UCSD-AML1 (cell line): ENCODE results near the gene SPECC1.
"Not testable (repeated sequence)": the region's sequence is repeated elsewhere in the genome, so short reads cannot be mapped to it uniquely, and the experiment has no call there.

ENCODE experiments used
- DNase-seq: peaks from one replicate; lab custom pipeline; 2025; ENCODE audit not compliant: unreplicated experiment; lab: John Stamatoyannopoulos, UW

SPECC1 gene

DNA sequence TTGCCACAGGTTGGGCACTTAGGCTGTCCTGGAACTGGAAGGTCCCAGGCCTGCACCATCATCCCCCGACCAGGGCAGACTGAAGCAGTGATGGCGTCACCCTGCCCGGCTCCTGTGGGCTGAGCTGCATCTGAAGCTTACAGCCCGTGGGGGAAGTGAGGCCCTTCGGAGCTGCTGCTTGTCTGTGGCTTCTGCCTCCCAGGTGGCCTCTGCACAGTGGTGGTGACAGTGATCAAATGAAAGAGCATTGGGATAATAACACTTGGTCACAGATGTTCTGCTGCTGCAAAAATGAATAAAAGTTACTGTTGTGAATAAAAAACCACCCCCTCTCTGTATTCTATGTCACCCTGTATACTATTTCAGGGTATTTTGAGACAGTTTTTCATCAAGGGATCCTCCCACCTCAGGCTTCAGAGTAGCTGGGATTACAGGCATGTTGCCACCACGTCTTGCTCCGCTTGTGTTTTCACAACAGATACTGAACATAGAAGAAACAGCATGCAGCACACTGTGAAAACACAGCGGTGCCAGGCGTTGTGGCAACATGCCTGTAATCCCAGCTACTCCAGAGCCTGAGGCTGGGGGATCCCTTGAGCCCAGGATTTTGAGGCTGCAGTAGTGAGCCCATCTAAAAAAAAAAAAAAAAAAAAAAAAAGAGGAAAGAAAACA, 293.2 kb downstream of the SPECC1 start:
- DNase-seq: no peak

DNA sequence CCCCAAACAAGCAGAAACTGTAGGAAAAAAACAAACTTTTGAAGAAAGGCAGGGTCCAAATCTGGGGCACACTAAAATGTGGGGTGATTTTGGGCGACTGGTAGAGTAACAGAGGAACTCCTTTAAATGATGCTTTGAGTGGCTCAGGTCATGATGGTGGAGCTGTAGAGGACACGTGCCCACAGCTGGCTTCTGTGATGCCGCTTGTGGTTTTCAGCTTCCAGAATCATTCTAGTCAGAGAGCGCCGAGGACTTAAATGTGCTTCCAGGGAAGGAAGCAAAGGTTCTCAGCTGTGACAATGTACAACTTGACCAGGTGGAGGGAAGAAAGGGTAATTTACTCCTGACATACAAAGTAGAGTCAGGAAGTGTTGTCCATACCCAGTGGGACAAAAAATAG, 295.8 kb downstream of the SPECC1 start:
- no peak for DNase-seq

DNA sequence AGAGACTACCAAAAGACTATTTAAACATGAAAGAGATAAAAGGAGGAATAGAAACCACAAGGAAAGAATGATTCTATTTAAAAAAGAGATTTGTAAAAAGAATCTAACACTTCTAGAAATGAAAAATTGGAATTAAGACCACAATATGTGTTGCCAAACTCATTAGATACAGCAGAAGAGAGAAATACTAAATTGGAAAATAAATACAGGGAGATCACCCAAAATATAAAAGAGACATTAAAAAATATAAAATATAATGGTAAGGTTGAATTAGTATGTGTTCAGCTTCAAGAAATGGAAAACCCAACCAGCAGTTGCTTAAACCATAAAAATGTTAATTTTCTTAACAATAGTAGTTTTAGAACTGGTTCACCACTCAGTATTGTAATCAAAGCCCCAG, 297.8 kb downstream of the SPECC1 start:
- no peak for DNase-seq

DNA sequence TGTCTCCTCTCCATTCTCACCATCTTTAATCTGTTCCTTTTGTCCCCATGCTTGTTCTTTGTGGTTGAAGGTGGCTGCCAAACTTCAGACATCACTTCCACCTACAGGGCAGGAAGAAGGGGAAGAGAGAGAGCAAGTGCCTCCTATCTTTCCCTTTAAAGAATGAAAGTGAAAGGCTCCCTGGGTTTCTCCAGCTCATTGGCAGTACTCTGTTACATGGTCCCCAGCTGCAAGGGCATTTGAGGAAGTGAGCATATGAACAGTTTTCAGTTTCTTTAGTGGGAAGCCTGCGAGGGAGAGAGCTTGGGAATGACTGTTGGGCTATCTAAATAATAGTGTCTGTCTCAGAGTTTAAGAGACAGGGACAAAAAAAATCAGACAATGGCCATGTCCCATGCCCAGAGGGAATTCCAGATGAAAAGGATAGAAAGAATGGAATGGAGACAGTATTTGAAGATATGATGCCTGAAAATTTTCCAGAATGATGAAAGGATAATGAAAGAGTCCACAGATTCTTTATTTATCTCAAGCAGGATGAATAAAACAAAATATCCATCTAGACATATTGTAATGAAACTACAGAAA, 298.3 kb downstream of the SPECC1 start:
- no peak for DNase-seq

DNA sequence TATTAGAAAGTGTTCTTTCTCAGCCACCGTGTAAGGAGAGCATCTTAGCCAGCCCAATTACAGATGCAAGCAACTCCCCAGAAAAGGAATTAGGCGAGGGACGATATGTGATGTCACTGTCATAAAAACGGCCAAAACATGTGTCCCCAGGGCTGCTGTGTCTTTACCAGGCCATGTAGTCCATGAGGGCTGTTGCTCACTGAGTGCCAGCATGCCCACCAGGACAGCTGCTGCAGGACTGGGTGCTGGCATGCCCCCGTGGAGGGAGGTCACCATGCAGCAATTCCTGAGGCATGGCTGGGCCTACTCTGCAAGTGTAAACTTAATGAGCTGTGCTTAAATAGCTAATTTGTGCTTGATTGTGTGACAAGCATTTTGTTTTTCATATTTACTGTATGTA, 301.3 kb downstream of the SPECC1 start:
- DNase-seq: no peak

DNA sequence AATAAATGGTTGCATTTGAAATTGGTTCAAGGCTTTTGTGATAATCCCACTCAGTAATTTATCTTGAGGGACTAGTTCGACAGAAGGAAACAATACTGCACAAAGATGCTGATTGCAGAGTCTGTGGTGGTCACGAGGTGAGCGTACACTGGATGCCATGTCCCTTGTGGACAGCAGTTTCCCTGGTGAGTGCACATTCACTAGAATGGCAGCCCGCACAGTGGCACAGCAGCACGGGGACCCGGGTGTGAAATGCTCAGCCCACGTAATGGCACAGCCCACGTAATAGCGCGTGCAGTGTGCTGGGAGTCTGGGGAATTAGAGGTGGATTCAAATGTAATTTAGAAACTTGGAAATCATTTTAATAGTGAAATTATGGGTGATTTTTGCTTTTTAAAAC, 304.1 kb downstream of the SPECC1 start:
- DNase-seq: no peak

GRCh38 chr17:20313891-20314290, 304.7 kb downstream of the SPECC1 start:
- DNase-seq: no peak

GRCh38 chr17:20314834-20315233, 305.7 kb downstream of the SPECC1 start:
- no peak for DNase-seq

DNA sequence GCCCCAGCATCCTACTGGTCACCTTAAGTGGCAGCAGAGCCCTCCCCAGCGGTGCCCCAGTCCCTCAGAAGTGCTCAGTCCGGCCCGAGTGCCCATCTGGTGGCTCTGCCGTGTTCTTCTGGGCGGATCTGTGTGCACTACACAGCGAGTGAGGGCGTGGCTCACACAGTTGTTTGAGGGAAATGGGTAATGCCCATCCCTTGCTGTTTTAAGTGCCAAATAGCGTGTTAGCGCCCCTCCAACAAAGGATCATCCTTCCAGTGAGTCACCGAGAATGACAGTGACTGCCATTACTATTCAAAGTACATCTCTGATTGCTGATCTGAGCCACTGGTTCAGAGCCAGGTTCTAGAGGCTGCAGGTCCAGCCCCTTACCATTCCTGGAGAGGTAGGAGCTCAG, 306.2 kb downstream of the SPECC1 start:
- DNase-seq: no peak

DNA sequence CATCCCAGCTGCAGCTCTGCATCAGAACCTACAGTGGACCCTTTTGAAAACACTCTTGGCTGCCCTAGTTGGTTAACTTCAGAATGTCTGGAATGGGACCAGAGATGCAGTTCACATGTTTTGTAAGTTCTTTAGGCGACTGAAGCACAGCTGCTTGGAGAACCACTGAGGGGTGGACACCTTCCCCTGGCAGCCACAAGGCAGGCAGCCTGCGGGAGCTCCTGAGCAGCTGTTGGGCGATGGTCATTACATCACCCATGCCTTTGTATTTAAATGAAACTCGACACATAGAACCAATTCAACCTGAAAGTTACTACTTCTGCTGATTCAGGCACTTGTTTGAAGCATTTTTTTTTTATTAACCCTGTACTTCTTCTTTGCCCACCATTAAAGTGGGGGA, 306.7 kb downstream of the SPECC1 start:
- no peak for DNase-seq

- peak; percentile 40 for DNase-seq
Observed at GRCh38 chr17:20320535-20321229, 311.5 kb downstream of the SPECC1 start.

- not testable (repeated sequence) for DNase-seq
Observed at GRCh38 chr17:20321357-20321756, 312.2 kb downstream of the SPECC1 start.

DNA sequence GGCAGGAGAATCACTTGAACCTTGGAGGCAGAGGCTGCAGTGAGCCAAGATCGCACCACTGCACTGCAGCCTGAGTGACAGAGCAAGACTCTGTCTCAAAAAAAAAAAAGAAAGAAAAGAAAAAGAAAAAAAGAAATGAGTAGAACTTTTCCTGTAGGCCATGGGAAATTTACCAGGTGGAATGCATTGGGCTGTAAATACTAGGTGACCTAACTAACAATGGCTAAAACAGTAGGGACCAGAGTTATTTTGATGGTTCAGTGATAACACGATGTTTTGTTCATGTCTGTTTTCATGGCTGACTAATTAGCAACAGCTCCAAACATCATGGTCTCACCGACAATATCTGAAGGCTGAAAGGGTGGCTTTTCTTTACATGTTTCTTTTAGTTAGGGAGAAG, 318.6 kb downstream of the SPECC1 start:
- not testable (repeated sequence) for DNase-seq

- not testable (repeated sequence) for DNase-seq
Observed at GRCh38 chr17:20351405-20351804, 342.2 kb downstream of the SPECC1 start.

GRCh38 chr17:20352567-20352966, 343.4 kb downstream of the SPECC1 start:
- DNase-seq: not testable (repeated sequence)

DNA sequence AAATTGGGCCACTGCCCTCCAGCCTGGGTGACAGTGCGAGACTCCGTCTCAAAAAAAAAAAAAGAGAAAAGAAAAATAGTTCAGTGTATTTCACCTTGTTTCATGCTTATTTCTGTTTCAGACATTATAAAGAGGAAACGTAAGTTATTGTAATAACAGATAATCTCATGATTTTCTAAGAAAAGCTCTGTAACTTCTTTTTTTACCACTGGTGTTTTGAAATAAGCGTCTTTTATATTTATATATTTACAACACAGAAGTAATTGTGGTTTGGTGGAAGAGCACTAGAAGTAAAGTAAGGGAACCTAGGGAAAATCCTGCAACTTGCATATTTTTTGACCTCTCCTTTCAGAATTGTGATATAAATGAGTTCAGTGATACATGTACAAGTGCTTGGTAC, 354.7 kb downstream of the SPECC1 start:
- DNase-seq: not testable (repeated sequence)
